SK-N-SH (cell line): ENCODE data around the gene COA6. TPM values are rescaled to one million over a fixed set of nuclear protein-coding genes. Genes with fewer than 3 reads are reported as not detected.

ENCODE experiments used
- CTCF ChIA-PET: fragments of 300-600, 350-600 bp; formaldehyde crosslinking; extraction: SDS; loops from one replicate; lab custom pipeline; 2021; lab: Yijun Ruan, JAX
- POLR2A ChIA-PET: fragments of 350-600 bp; sonication (Branson Sonifier 250); formaldehyde crosslinking; extraction: SDS; loops from one replicate; lab custom pipeline; 2020; ENCODE audit warnings: antibody characterized with exemption, inconsistent platforms; lab: Yijun Ruan, JAX
- DNase-seq: peaks from one replicate; pipeline ENCODE4 v3.0.0; 2012
- H2AFZ ChIP-seq: fragments of 200-600 bp; sonication (generic); 2 replicates; pipeline ENCODE4 v1.8.1; 2016; ENCODE audit warnings: antibody characterized with exemption, mild to moderate bottlenecking, low read depth
- H3F3A ChIP-seq: fragments of 200-600 bp; sonication (generic); replicated peaks from 2 replicates; pipeline ENCODE3; 2016; ENCODE audit warnings: antibody characterized with exemption, mild to moderate bottlenecking; ENCODE audit not compliant: insufficient read depth
- H3K27ac ChIP-seq, 2 experiments: fragments of 200-500 bp in 1 of 2; fragments of 200-600 bp in 1 of 2; sonication (Bioruptor generic) in 1 of 2; sonication (generic), shearing (Covaris generic) in 1 of 2; 2 replicates each; pipeline versions ENCODE4 v1.5.1 to v1.6.1; 2014 to 2016; ENCODE audit warnings: low read depth in 2 of 2, inconsistent platforms in 1 of 2, low read length in 1 of 2, mild to moderate bottlenecking in 1 of 2, mixed read lengths in 1 of 2
- H3K27me3 ChIP-seq: fragments of 200-600 bp; sonication (generic), shearing (Covaris generic); 2 replicates; pipeline ENCODE4 v1.6.1; 2016; ENCODE audit warnings: mixed run types; ENCODE audit not compliant: insufficient read depth
- H3K36me3 ChIP-seq, 2 experiments: fragments of 200-500 bp in 1 of 2; fragments of 200-600 bp in 1 of 2; sonication (Bioruptor generic) in 1 of 2; sonication (generic) in 1 of 2; replicated peaks in 1 of 2; 2 replicates each; pipeline versions ENCODE3 to v1.5.1; 2014 to 2016; ENCODE audit warnings: low read length in 1 of 2, mild to moderate bottlenecking in 1 of 2; ENCODE audit not compliant: insufficient read depth in 2 of 2, control insufficient read depth in 1 of 2
- H3K4me1 ChIP-seq, 2 experiments: fragments of 200-500 bp in 1 of 2; fragments of 200-600 bp in 1 of 2; sonication (Bioruptor generic) in 1 of 2; sonication (generic), shearing (Covaris generic) in 1 of 2; 2 replicates each; pipeline versions ENCODE4 v1.5.1 to v1.6.1; 2014 to 2016; ENCODE audit warnings: low read depth in 1 of 2, low read length in 1 of 2, mixed run types in 1 of 2; ENCODE audit not compliant: insufficient read depth in 2 of 2, control insufficient read depth in 1 of 2
- H3K4me2 ChIP-seq: fragments of 200-600 bp; sonication (generic), shearing (Covaris generic); 2 replicates; pipeline ENCODE4 v1.6.1; 2017; ENCODE audit warnings: mixed run types
- H3K4me3 ChIP-seq, 2 experiments: fragments of 200-500 bp in 1 of 2; fragments of 200-600 bp in 1 of 2; sonication (Bioruptor generic) in 1 of 2; sonication (generic), shearing (Covaris generic) in 1 of 2; 2 replicates each; pipeline versions ENCODE4 v1.5.1 to v1.8.1; 2014 to 2016; ENCODE audit warnings: low read depth in 2 of 2, inconsistent platforms in 1 of 2, low read length in 1 of 2, mild to moderate bottlenecking in 1 of 2, mixed read lengths in 1 of 2, moderate library complexity in 1 of 2
- H3K79me2 ChIP-seq: fragments of 200-600 bp; sonication (generic); 2 replicates; pipeline ENCODE4 v1.8.1; 2017; ENCODE audit warnings: mild to moderate bottlenecking; ENCODE audit not compliant: insufficient read depth
- H3K9ac ChIP-seq: fragments of 200-600 bp; sonication (generic); 2 replicates; pipeline ENCODE4 v1.6.1; 2017; ENCODE audit warnings: mixed run types
- H3K9me2 ChIP-seq: fragments of 200-600 bp; sonication (generic); 2 replicates; pipeline ENCODE4 v1.6.1; 2017; ENCODE audit warnings: mixed run types
- H3K9me3 ChIP-seq: fragments of 200-600 bp; sonication (generic); 2 replicates; pipeline ENCODE4 v1.6.1; 2017; ENCODE audit warnings: mixed run types, mild to moderate bottlenecking, moderate library complexity
- H4K20me1 ChIP-seq: fragments of 200-600 bp; sonication (generic); 2 replicates; pipeline ENCODE4 v1.6.1; 2017; ENCODE audit warnings: mild to moderate bottlenecking, mixed run types; ENCODE audit not compliant: insufficient read depth
- ELF1 ChIP-seq: IDR thresholded peaks from 2 replicates; pipeline ENCODE4 v1.4.0; 2012
- EZH2phosphoT487 ChIP-seq: fragments of 200-600 bp; sonication (generic); IDR thresholded peaks from 2 replicates; pipeline ENCODE4 v1.6.1; 2017; ENCODE audit warnings: low read depth, mixed run types, mild to moderate bottlenecking, antibody characterized with exemption, moderate library complexity, borderline replicate concordance
- FOXJ3 ChIP-seq: sonication (generic); formaldehyde crosslinking; IDR thresholded peaks from 2 replicates; pipeline ENCODE4 v1.5.1; 2020; ENCODE audit warnings: mild to moderate bottlenecking, missing genetic modification reagents
- FOXM1 ChIP-seq: IDR thresholded peaks from 2 replicates; pipeline ENCODE4 v1.4.0; 2012; ENCODE audit warnings: low read depth, mild to moderate bottlenecking
- GABPA ChIP-seq: IDR thresholded peaks from 2 replicates; pipeline ENCODE4 v1.4.0; 2012; ENCODE audit warnings: low read depth, mild to moderate bottlenecking
- JUND ChIP-seq: IDR thresholded peaks from 2 replicates; pipeline ENCODE4 v1.4.0; 2012
- MEF2A ChIP-seq: IDR thresholded peaks from 2 replicates; pipeline ENCODE4 v1.4.0; 2012; ENCODE audit warnings: low read depth, borderline replicate concordance
- RAD21 ChIP-seq: IDR thresholded peaks from 2 replicates; pipeline ENCODE4 v1.6.1; 2012; ENCODE audit warnings: mild to moderate bottlenecking, low read length
- TCF12 ChIP-seq: IDR thresholded peaks from 2 replicates; pipeline ENCODE4 v1.4.0; 2012
- TEAD4 ChIP-seq: IDR thresholded peaks from 2 replicates; pipeline ENCODE4 v1.4.0; 2012; ENCODE audit warnings: mild to moderate bottlenecking, borderline replicate concordance; ENCODE audit not compliant: insufficient read depth
- YY1 ChIP-seq: IDR thresholded peaks from 2 replicates; pipeline ENCODE4 v1.4.0; 2012; ENCODE audit warnings: low read depth, mild to moderate bottlenecking
- WGBS: methylation state at CpG from one replicate; pipeline ENCODE4 v1.1.6; 2017; ENCODE audit warnings: low lambda C conversion rate; 5-methylcytosine and 5-hydroxymethylcytosine counted together
- polyA plus RNA-seq, 3 experiments: library from polyadenylated mRNA; depleted of rRNA; stranded (reverse); fragments of >200 nt; gene quantifications; 2 replicates each; pipeline ENCODE4 v1.2.3, GENCODE V29; 2012
- TF ChIP-seq, protein P1 (sequence below): IDR thresholded peaks from 2 replicates; pipeline ENCODE4 v1.4.0; 2012; ENCODE audit warnings: low read depth, borderline replicate concordance
- TF ChIP-seq, protein P2 (sequence below): fragments of 200-600 bp; sonication (generic); IDR thresholded peaks from 2 replicates; pipeline ENCODE4 v1.6.1; 2017; ENCODE audit warnings: antibody characterized with exemption, mild to moderate bottlenecking, moderate library complexity
- TF ChIP-seq, protein P3 (sequence below): IDR thresholded peaks from 2 replicates; pipeline ENCODE4; 2012
- TF ChIP-seq, protein P4 (sequence below): fragments of 150-350 bp; IDR thresholded peaks from 2 replicates; pipeline ENCODE4 v1.6.1; 2017; ENCODE audit warnings: antibody characterized with exemption, low read length, low read depth, borderline replicate concordance

COA6 gene
- polyA plus RNA-seq, 1 of the 3 experiments (the other 2 are of a cell fraction) = 42.2 TPM

DNA sequence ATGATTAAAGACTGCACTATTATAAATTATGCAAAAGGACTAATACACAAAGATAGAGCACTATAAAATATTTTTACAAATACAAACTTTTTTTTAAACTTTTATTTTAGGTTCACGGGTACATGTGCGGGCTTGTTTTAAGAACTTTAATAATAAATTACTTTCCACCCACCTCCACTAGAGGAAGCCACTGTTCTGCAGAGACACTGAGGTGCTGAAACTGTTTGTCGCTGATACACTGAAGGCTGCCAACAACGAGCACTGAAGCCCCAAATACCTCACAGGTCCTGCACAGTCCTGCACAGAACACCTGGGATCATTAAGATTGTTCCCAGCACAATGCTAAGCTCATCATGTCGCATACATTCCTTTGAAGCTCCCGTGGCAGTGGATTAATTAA is 19.9 kb downstream of the COA6 start:
- Histone ChIP-seq H3K27me3 (no peaks in the 10 kb centered on the region), H3K79me2 (no peaks in the 10 kb centered on the region), H3K4me2 (no peak overlapping the region), H3K4me3 (no peak overlapping the region), H3K9me3 (no peaks in the 10 kb centered on the region), H3K27ac (no peak overlapping the region; a peak in 1 of 4 replicates), H3K9me2 (no peaks in the 10 kb centered on the region), H3K36me3 (peaks cover 10 to 40% of the 10 kb centered on the region in 2 experiments), H3K4me1 (peaks cover 0 to 3% of the 10 kb centered on the region in 2 experiments; a peak in 2 of 4 replicates), H4K20me1 (no peaks in the 10 kb centered on the region), H2AFZ (no peak overlapping the region), H3F3A (peaks cover 10% of the 10 kb centered on the region), H3K9ac (no peak overlapping the region)
- TF ChIP-seq MEF2A (no peak), ELF1 (no peak), TCF12 (no peak), TEAD4 (no peak), EZH2phosphoT487 (no peak), RAD21 (peak; percentile 41), FOXJ3 (CRISPR knock-in tag) (no peak), YY1 (no peak), FOXM1 (no peak), GABPA (no peak), JUND (no peak)
- TF ChIP-seq, protein P1, sequence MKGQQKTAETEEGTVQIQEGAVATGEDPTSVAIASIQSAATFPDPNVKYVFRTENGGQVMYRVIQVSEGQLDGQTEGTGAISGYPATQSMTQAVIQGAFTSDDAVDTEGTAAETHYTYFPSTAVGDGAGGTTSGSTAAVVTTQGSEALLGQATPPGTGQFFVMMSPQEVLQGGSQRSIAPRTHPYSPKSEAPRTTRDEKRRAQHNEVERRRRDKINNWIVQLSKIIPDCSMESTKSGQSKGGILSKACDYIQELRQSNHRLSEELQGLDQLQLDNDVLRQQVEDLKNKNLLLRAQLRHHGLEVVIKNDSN = no peak
- TF ChIP-seq, protein P2, sequence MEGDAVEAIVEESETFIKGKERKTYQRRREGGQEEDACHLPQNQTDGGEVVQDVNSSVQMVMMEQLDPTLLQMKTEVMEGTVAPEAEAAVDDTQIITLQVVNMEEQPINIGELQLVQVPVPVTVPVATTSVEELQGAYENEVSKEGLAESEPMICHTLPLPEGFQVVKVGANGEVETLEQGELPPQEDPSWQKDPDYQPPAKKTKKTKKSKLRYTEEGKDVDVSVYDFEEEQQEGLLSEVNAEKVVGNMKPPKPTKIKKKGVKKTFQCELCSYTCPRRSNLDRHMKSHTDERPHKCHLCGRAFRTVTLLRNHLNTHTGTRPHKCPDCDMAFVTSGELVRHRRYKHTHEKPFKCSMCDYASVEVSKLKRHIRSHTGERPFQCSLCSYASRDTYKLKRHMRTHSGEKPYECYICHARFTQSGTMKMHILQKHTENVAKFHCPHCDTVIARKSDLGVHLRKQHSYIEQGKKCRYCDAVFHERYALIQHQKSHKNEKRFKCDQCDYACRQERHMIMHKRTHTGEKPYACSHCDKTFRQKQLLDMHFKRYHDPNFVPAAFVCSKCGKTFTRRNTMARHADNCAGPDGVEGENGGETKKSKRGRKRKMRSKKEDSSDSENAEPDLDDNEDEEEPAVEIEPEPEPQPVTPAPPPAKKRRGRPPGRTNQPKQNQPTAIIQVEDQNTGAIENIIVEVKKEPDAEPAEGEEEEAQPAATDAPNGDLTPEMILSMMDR = peak; percentile 29; the same call in 1 of the 2 replicates
- TF ChIP-seq, protein P3, sequence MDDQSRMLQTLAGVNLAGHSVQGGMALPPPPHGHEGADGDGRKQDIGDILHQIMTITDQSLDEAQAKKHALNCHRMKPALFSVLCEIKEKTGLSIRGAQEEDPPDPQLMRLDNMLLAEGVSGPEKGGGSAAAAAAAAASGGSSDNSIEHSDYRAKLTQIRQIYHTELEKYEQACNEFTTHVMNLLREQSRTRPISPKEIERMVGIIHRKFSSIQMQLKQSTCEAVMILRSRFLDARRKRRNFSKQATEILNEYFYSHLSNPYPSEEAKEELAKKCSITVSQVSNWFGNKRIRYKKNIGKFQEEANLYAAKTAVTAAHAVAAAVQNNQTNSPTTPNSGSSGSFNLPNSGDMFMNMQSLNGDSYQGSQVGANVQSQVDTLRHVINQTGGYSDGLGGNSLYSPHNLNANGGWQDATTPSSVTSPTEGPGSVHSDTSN = no peak
- TF ChIP-seq, protein P4, sequence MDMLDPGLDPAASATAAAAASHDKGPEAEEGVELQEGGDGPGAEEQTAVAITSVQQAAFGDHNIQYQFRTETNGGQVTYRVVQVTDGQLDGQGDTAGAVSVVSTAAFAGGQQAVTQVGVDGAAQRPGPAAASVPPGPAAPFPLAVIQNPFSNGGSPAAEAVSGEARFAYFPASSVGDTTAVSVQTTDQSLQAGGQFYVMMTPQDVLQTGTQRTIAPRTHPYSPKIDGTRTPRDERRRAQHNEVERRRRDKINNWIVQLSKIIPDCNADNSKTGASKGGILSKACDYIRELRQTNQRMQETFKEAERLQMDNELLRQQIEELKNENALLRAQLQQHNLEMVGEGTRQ = no peak
- ChIA-PET CTCF (interaction anchor here (0.9 to 1.8 kb wide), 3 partner anchors 14 to 180 kb away, joined by 3 to 4 read pairs (median 3); no protein-coding TSS in a partner anchor), POLR2A (no interaction called here)
- DNase-seq = no peak
- WGBS = 85% methylated on average over 6 of the region's 6 CpGs
